Measurements from ENCODE around the gene CAVIN3. TPM values are rescaled to one million over a fixed set of nuclear protein-coding genes. Genes with fewer than 3 reads are reported as not detected.
"Not testable (repeated sequence)": the region's sequence is repeated elsewhere in the genome, so short reads cannot be mapped to it uniquely, and the experiment has no call there.

CAVIN3 gene
- total and polyA plus RNA-seq, 8 donors, result 9.7 to 28.7 (median 16.0) TPM

DNA sequence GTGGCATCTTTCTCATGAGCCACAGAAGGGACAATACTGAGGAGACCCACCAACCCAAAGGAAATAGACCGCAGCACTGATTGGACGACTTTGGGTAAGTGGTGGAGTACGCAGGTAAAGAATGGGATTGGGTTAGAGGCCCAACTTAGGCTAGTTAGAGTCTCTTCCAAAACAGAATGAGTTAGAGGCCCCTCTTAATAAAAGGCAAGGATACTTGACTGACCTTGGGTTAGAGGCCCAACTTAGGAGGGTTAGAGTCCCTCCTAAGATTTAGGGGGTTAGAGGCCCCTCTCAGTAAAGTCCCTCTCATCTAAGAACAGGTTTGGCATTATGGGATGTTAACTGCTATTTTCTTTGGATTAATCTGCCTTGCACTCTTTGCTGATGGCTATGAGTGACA is 36.1 kb downstream of the CAVIN3 start:
- H3K36me3 ChIP-seq, result no peaks in the 10 kb centered on the region
- TF ChIP-seq, protein P1, sequence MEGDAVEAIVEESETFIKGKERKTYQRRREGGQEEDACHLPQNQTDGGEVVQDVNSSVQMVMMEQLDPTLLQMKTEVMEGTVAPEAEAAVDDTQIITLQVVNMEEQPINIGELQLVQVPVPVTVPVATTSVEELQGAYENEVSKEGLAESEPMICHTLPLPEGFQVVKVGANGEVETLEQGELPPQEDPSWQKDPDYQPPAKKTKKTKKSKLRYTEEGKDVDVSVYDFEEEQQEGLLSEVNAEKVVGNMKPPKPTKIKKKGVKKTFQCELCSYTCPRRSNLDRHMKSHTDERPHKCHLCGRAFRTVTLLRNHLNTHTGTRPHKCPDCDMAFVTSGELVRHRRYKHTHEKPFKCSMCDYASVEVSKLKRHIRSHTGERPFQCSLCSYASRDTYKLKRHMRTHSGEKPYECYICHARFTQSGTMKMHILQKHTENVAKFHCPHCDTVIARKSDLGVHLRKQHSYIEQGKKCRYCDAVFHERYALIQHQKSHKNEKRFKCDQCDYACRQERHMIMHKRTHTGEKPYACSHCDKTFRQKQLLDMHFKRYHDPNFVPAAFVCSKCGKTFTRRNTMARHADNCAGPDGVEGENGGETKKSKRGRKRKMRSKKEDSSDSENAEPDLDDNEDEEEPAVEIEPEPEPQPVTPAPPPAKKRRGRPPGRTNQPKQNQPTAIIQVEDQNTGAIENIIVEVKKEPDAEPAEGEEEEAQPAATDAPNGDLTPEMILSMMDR (IDR thresholded peaks at IDR 0.05), result no peak
- DNase-seq (no peak), FAIRE-seq (no peak), ATAC-seq (no peak)
- no peaks in the 10 kb centered on the region for H3K27me3 ChIP-seq
- WGBS, 2 donors, result 93 to 98% methylated on average over 3 of the region's 3 CpGs
- peaks cover 4 to 5% (median 5%) of the 10 kb centered on the region in 3 donors for H3K4me1 ChIP-seq
- intact Hi-C loops (cut with DNase I), result no loop called here
- H3K27ac ChIP-seq, result no peak overlapping the region
- H3K4me3 ChIP-seq, result no peak overlapping the region
- H3K9me3 ChIP-seq, result no peaks in the 10 kb centered on the region

DNA sequence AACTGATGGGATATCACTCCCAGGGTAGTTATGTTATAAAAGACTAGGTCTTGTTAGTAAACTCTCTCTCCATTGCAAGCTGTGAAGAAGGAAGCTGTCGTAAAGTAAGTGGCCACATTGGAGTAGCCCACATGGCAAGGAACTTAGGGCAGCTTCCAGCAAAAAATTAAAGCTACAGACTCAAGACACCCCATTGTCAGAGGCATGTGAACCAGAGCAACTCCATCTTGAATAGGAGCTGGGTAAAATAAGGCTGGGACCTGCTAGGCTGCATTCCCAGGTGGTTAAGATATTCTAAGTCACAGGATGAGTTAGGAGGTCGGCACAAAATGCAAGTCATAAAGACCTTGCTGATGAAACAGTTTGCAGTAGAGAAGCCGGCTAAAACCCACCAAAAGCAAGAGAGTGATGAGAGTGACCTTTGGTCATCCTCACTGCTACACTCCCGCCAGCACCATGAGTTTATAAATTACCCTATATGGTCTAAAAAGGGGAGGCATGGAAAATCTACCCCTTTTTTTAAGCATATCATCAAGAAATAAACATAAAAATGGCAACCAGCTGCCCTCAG is 36.8 kb downstream of the CAVIN3 start:
- Histone ChIP-seq H3K36me3 (no peaks in the 10 kb centered on the region), H3K4me3 (no peak overlapping the region), H3K27ac (no peak overlapping the region), H3K9me3 (no peaks in the 10 kb centered on the region), H3K27me3 (no peaks in the 10 kb centered on the region), H3K4me1 (peaks cover 4 to 5% (median 5%) of the 10 kb centered on the region in 3 donors)
- DNase-seq (no peak), FAIRE-seq (no peak), ATAC-seq (no peak)
- intact Hi-C loops (cut with DNase I), result no loop called here
- 75 to 81% methylated on average over 4 of the region's 4 CpGs for WGBS, 2 donors
- TF ChIP-seq, protein P1 (IDR thresholded peaks at IDR 0.05), result no peak

DNA sequence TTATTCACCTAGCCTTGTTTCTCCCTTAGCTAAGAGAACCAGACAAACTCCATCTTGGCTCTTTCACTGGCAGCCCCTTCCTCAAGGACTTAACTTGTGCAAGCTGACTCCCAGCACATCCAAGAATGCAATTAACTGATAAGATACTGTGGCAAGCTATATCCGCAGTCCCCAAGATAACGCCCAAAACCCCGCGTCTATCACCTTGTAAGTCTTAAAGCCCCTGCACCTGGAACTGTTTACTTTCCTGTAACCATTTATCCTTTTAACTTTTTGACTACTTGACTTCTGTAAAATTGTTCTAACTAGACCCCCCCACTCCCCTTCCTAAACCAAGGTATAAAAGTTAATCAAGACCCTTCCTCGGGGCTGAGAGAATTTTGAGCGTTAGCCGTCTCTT is 39.5 kb downstream of the CAVIN3 start:
- intact Hi-C loops (cut with DNase I); H3K4me1 ChIP-seq; FAIRE-seq; H3K4me3 ChIP-seq; ATAC-seq; H3K27me3 ChIP-seq; H3K27ac ChIP-seq; DNase-seq; H3K9me3 ChIP-seq; H3K36me3 ChIP-seq: not testable (repeated sequence)
- 36 to 46% methylated on average over 7 of the region's 7 CpGs for WGBS, 2 donors

DNA sequence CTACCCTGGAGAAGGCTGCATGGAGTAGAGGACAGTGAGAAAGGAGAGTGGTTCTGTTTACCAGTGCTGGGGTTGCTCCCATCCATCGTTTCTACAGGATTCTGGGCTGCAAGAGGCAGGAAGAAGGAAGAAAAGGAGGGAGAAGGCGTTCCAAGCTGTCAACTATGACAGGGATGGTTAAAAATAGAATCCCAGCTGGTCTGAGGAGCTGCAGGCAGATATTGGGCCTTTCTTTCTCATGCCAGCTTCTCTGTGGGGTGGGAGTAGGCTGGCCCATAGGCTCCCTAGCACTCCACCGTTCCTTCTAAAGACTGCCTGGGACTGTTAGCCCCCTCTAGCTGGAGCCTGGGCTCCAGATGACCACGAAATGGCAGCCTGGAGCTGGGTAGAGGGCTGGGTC is 47.1 kb downstream of the CAVIN3 start:
- no peaks in the 10 kb centered on the region for H3K9me3 ChIP-seq
- ATAC-seq (no peak), DNase-seq (no peak), FAIRE-seq (no peak)
- H3K36me3 ChIP-seq, result peaks cover 0 to 9% (median 0%) of the 10 kb centered on the region in 3 donors
- intact Hi-C loops (cut with DNase I), result no loop called here
- H3K4me1 ChIP-seq, result no peaks in the 10 kb centered on the region
- no peak overlapping the region for H3K27ac ChIP-seq
- H3K4me3 ChIP-seq, result no peak overlapping the region
- 75 to 92% methylated on average over 4 of the region's 4 CpGs for WGBS, 2 donors
- TF ChIP-seq, protein P1 (IDR thresholded peaks at IDR 0.05), result no peak
- H3K27me3 ChIP-seq, result no peaks in the 10 kb centered on the region

DNA sequence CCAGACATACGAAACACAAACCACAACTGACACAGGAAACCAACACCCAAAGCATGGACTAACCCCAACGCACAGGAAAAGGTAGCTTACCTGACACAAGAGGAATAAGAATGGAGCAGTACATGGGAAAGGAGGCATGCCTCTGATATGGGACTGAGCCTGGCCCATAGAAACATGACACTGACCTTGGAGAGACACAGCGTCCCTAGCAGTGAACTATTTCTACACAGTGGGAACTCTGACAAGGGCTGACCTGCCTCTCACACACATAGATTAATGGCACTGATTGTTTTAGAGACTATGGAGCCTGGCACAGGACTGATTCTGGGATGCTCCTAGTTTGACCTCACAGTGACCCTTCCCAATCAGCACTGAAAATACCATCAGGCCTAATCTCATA is 48.7 kb downstream of the CAVIN3 start:
- intact Hi-C loops (cut with DNase I), result no loop called here
- H3K9me3 ChIP-seq, result no peaks in the 10 kb centered on the region
- DNase-seq, result no peak
- ATAC-seq, result no peak
- no peaks in the 10 kb centered on the region for H3K27me3 ChIP-seq
- H3K4me1 ChIP-seq, result no peaks in the 10 kb centered on the region
- no peak overlapping the region for H3K27ac ChIP-seq
- WGBS, 2 donors, result 39 to 46% methylated on average over 3 of the region's 3 CpGs
- H3K36me3 ChIP-seq, result peaks cover 0 to 9% (median 0%) of the 10 kb centered on the region in 3 donors
- no peak for FAIRE-seq
- no peak overlapping the region for H3K4me3 ChIP-seq
- TF ChIP-seq, protein P1 (IDR thresholded peaks at IDR 0.05), result no peak
